Activated naive CD8-positive, alpha-beta T cell treated with anti-CD3 and anti-CD28 coated beads, Interleukin-2, amount 10 ng/mL, durations not matched to agents 7 days and 5 days (primary cell): ENCODE measurements around the gene SYNJ2BP. TPM values are rescaled to one million over a fixed set of nuclear protein-coding genes. Genes with fewer than 3 reads are reported as not detected.
"Not testable (repeated sequence)": the region's sequence is repeated elsewhere in the genome, so short reads cannot be mapped to it uniquely, and the experiment has no call there.

ENCODE experiments used
- ATAC-seq: fragments of 150-1000 bp; cut with Tn5 transposase; one replicate; pipeline ENCODE4 v1.10.0; 2021; ENCODE audit warnings: low read depth, moderate library complexity
- POLR2A ChIA-PET: fragments of 350-600 bp; sonication (Branson Sonifier 250); formaldehyde crosslinking; loops from one replicate; lab custom pipeline; 2021; ENCODE audit warnings: antibody characterized with exemption; lab: Charles Lee
- DNase-seq: peaks from one replicate; pipeline ENCODE4 v3.0.0; 2021
- H3K27ac Mint-ChIP-seq: one replicate; pipeline ENCODE4 v1.8.0; 2022; ENCODE audit warnings: mild to moderate bottlenecking, mixed read lengths
- H3K27me3 Mint-ChIP-seq: one replicate; pipeline ENCODE4 v1.8.0; 2022; ENCODE audit warnings: mild to moderate bottlenecking, moderate library complexity, mixed read lengths
- H3K36me3 Mint-ChIP-seq: one replicate; pipeline ENCODE4 v1.8.0; 2021; ENCODE audit warnings: mild to moderate bottlenecking, mixed read lengths
- H3K4me1 Mint-ChIP-seq: one replicate; pipeline ENCODE4 v1.8.0; 2021; ENCODE audit warnings: mixed read lengths
- H3K4me3 Mint-ChIP-seq: one replicate; pipeline ENCODE4 v1.8.0; 2022; ENCODE audit warnings: mild to moderate bottlenecking, moderate library complexity, mixed read lengths
- H3K9me3 Mint-ChIP-seq: one replicate; pipeline ENCODE4 v1.8.0; 2021; ENCODE audit warnings: mixed read lengths
- total RNA-seq, 2 experiments: library from RNA; stranded (reverse); gene quantifications; one replicate each; pipeline ENCODE4 v1.2.3, GENCODE V29; 2021

The SYNJ2BP gene
- total RNA-seq, 2 experiments from 2014 or later: 14.9 to 15.3 TPM

DNA sequence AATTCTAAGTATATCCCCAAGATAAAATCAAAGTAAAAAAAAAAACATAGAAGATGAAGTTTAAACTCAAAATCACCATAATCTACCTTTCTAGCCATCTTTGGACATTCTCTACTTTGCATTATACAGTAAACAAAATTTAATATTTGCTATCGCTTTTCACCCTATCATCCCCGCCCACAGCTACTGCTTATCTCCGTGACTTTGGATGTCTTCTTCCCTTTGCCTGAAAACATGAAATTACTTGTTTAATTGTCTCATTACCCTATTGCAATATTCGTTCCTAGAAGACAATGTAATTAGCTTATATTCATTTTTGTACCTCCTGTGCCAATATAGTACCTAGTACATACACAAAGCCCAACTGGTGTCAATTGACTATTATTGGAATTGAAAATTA lies 9.3 kb downstream of the SYNJ2BP start:
- H3K9me3 Mint-ChIP-seq: peaks cover 2% of the 10 kb centered on the region
- no peak for DNase-seq
- H3K27ac Mint-ChIP-seq: no peak overlapping the region
- no peaks in the 10 kb centered on the region for H3K4me1 Mint-ChIP-seq
- no peak for ATAC-seq
- POLR2A ChIA-PET: interaction anchor here (0.6 kb wide), 1 partner anchor 18 kb away, joined by 6 read pairs; no protein-coding TSS in a partner anchor
- peaks cover 16% of the 10 kb centered on the region for H3K36me3 Mint-ChIP-seq
- H3K27me3 Mint-ChIP-seq: no peaks in the 10 kb centered on the region
- H3K4me3 Mint-ChIP-seq: no peak overlapping the region

GRCh38 chr14:70406216-70406615 lies 10.7 kb downstream of the SYNJ2BP start:
- H3K4me1 Mint-ChIP-seq, H3K4me3 Mint-ChIP-seq, H3K27ac Mint-ChIP-seq, H3K9me3 Mint-ChIP-seq, POLR2A ChIA-PET, ATAC-seq, H3K27me3 Mint-ChIP-seq, DNase-seq: not testable (repeated sequence)
- peaks cover 14% of the 10 kb centered on the region for H3K36me3 Mint-ChIP-seq

DNA sequence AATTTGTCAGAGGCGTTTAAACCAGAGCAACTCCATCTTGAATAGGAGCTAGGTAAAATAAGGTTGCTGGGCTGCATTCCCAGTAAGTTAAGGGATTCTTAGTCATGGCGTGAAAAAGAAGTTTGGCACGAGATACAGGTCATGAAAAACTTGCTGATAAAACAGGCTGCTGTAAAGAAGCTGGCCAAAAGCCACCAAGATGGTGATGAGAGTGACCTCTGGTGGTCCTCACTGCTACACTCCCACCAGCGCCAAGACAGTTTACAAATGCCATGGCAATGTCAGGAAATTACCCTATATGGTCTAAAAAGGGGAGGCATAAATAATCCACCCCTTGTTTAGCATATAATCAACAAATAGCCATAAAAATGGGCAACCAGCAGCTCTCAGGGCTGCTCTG lies 13.6 kb downstream of the SYNJ2BP start:
- H3K27ac Mint-ChIP-seq, H3K4me3 Mint-ChIP-seq, H3K9me3 Mint-ChIP-seq, ATAC-seq, POLR2A ChIA-PET, DNase-seq, H3K27me3 Mint-ChIP-seq, H3K4me1 Mint-ChIP-seq: not testable (repeated sequence)
- peaks cover 15% of the 10 kb centered on the region for H3K36me3 Mint-ChIP-seq

- DNase-seq (no peak), ATAC-seq (no peak)
- peaks cover 2% of the 10 kb centered on the region for H3K9me3 Mint-ChIP-seq
- H3K27ac Mint-ChIP-seq: no peak overlapping the region
- no peaks in the 10 kb centered on the region for H3K27me3 Mint-ChIP-seq
- POLR2A ChIA-PET: no interaction called here
- peaks cover 14% of the 10 kb centered on the region for H3K36me3 Mint-ChIP-seq
- H3K4me3 Mint-ChIP-seq: no peak overlapping the region
- no peaks in the 10 kb centered on the region for H3K4me1 Mint-ChIP-seq
Measured at GRCh38 chr14:70401643-70402042, 15.2 kb downstream of the SYNJ2BP start.

GRCh38 chr14:70398706-70399431 lies 18.0 kb downstream of the SYNJ2BP start:
- Mint-ChIP-seq H3K36me3 (peaks cover 12% of the 10 kb centered on the region), H3K27ac (no peak overlapping the region), H3K4me3 (no peak overlapping the region), H3K27me3 (no peaks in the 10 kb centered on the region), H3K4me1 (no peaks in the 10 kb centered on the region), H3K9me3 (peaks cover 2% of the 10 kb centered on the region)
- ATAC-seq: no peak
- POLR2A ChIA-PET: no interaction called here
- DNase-seq: no peak

GRCh38 chr14:70398280-70398679 lies 18.6 kb downstream of the SYNJ2BP start:
- DNase-seq (no peak), ATAC-seq (no peak)
- Mint-ChIP-seq H3K4me3 (no peak overlapping the region), H3K27me3 (no peaks in the 10 kb centered on the region), H3K9me3 (peaks cover 2% of the 10 kb centered on the region), H3K36me3 (peaks cover 13% of the 10 kb centered on the region), H3K27ac (no peak overlapping the region), H3K4me1 (no peaks in the 10 kb centered on the region)
- POLR2A ChIA-PET: no interaction called here

DNA sequence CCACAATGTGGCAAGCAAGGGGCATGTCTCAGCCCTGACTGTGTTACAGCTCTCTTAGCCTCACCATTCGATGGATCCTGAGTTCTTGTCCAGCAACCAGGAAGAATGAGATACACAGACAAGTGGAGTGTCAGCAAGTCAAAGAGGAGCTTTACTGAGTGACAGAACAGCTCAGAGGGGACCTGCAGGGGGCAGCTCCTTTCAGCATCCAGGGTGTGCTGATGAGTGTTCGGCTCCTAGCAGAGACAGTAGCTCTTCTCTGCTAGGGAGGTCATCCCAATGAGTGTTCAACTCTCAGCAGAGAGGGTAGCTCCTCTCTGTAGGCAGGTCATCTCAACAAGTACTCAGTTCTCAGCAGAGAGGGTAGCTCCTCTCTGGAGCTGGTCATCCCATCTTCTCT lies 19.1 kb downstream of the SYNJ2BP start:
- Mint-ChIP-seq H3K27ac (no peak overlapping the region), H3K36me3 (peaks cover 13% of the 10 kb centered on the region), H3K27me3 (no peaks in the 10 kb centered on the region), H3K9me3 (peaks cover 2% of the 10 kb centered on the region), H3K4me3 (no peak overlapping the region), H3K4me1 (no peaks in the 10 kb centered on the region)
- POLR2A ChIA-PET: no interaction called here
- DNase-seq: no peak
- no peak for ATAC-seq

GRCh38 chr14:70394674-70395306 lies 22.1 kb downstream of the SYNJ2BP start:
- no peaks in the 10 kb centered on the region for H3K27me3 Mint-ChIP-seq
- DNase-seq: no peak
- H3K36me3 Mint-ChIP-seq: peaks cover 11% of the 10 kb centered on the region
- POLR2A ChIA-PET: no interaction called here
- H3K4me1 Mint-ChIP-seq: no peaks in the 10 kb centered on the region
- no peak overlapping the region for H3K4me3 Mint-ChIP-seq
- ATAC-seq: no peak
- peaks cover 2% of the 10 kb centered on the region for H3K9me3 Mint-ChIP-seq
- H3K27ac Mint-ChIP-seq: no peak overlapping the region

GRCh38 chr14:70392676-70393075 lies 24.2 kb downstream of the SYNJ2BP start:
- H3K27ac Mint-ChIP-seq: no peak overlapping the region
- peaks cover 4% of the 10 kb centered on the region for H3K36me3 Mint-ChIP-seq

DNA sequence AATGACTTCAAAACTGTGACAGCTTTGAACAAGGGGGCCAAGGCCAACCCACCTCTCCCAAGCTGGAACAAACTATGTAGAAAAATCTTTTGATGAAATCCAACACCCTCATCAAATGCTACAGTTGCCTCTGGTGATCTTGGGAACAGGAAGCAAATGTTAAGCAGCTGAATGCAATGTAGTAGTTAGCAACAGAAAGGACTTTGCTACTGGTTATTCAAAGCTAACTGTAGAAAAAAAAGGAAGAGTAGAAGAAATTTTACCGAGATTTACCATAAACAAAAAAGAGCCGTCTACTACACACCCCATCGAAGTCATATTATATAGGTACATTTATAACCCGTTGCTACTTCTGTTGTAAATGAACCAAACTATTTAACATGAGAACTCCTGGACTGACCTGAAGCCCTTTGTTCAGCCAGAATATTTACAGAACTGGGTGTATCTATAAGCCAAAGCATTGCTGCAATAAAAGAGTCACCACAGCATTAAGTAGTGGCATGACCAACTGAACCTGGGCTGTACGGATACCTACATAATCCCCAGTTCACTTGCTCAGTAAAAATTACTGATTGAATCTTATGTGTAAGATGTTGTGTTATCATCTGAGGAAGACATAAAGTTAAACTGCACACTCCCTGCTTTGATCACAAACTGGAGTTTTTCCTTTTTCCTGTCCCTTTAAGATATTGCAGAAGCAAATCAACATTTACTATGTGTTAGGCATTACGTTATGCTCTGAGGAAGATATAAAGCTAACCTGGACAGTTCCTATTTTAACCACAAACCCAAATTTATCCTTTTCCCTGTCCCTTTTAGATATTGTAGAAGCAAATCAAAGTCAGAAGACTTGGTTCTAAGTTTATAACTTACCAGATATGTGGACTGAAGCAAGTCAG lies 25.1 kb downstream of the SYNJ2BP start:
- H3K36me3 Mint-ChIP-seq: peaks cover 3% of the 10 kb centered on the region
- no peak overlapping the region for H3K27ac Mint-ChIP-seq
- no peak for DNase-seq

More at GRCh38 chr14:70392676-70393075, 24.2 kb downstream of the SYNJ2BP start:
- H3K27me3 Mint-ChIP-seq: no peaks in the 10 kb centered on the region
- POLR2A ChIA-PET: no interaction called here
- no peaks in the 10 kb centered on the region for H3K4me1 Mint-ChIP-seq
- peaks cover 1% of the 10 kb centered on the region for H3K9me3 Mint-ChIP-seq
- DNase-seq (no peak), ATAC-seq (no peak)
- no peak overlapping the region for H3K4me3 Mint-ChIP-seq

DNA sequence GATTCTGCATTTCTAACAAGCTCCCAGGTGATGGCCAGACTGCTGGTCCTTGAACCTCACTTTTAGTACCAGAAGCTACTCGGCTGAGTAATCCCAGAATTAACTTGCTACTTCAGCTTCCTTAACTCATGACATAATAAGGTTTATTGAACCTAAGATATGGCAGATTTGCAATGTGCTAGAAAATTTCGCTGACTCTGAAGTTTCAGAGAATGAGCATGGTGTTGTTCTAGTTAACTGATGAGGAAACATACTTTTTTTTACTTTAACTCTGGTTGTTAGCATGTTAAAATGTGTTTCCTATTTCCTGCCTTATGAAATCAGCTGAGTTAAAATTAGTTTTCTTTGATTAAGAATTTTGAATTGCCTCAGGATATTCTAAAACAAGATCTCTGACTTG lies 34.4 kb downstream of the SYNJ2BP start:
- H3K4me1 Mint-ChIP-seq: no peaks in the 10 kb centered on the region
- DNase-seq: no peak
- peaks cover 11% of the 10 kb centered on the region for H3K36me3 Mint-ChIP-seq
- no peak overlapping the region for H3K27ac Mint-ChIP-seq
- no peaks in the 10 kb centered on the region for H3K9me3 Mint-ChIP-seq
- no peaks in the 10 kb centered on the region for H3K27me3 Mint-ChIP-seq
- POLR2A ChIA-PET: no interaction called here
- no peak overlapping the region for H3K4me3 Mint-ChIP-seq
- ATAC-seq: no peak

More for the DNA sequence above, 25.1 kb downstream of the SYNJ2BP start:
- H3K9me3 Mint-ChIP-seq: no peaks in the 10 kb centered on the region
- ATAC-seq: no peak
- no peaks in the 10 kb centered on the region for H3K27me3 Mint-ChIP-seq
- no peak overlapping the region for H3K4me3 Mint-ChIP-seq
- H3K4me1 Mint-ChIP-seq: no peaks in the 10 kb centered on the region
- POLR2A ChIA-PET: no interaction called here

- H3K4me1 Mint-ChIP-seq: no peaks in the 10 kb centered on the region
- no peak overlapping the region for H3K27ac Mint-ChIP-seq
- peaks cover 11% of the 10 kb centered on the region for H3K36me3 Mint-ChIP-seq
- no peaks in the 10 kb centered on the region for H3K9me3 Mint-ChIP-seq
- ATAC-seq (no peak), DNase-seq (no peak)
- no peaks in the 10 kb centered on the region for H3K27me3 Mint-ChIP-seq
- POLR2A ChIA-PET: no interaction called here
- H3K4me3 Mint-ChIP-seq: no peak overlapping the region
Measured at GRCh38 chr14:70380824-70381223, 36.1 kb downstream of the SYNJ2BP start.

GRCh38 chr14:70378696-70379095 lies 38.2 kb downstream of the SYNJ2BP start:
- H3K4me3 Mint-ChIP-seq: no peak overlapping the region
- no peaks in the 10 kb centered on the region for H3K4me1 Mint-ChIP-seq
- peaks cover 11% of the 10 kb centered on the region for H3K36me3 Mint-ChIP-seq
- ATAC-seq: no peak
- no peaks in the 10 kb centered on the region for H3K27me3 Mint-ChIP-seq
- H3K9me3 Mint-ChIP-seq: no peaks in the 10 kb centered on the region
- POLR2A ChIA-PET: no interaction called here
- H3K27ac Mint-ChIP-seq: no peak overlapping the region
- no peak for DNase-seq
